Smooth muscle cell (in vitro differentiated cells): ENCODE results near the gene TXNDC16. TPM values are rescaled to one million over a fixed set of nuclear protein-coding genes. Genes with fewer than 3 reads are reported as not detected.

Experiments used
- DNase-seq: peaks from one replicate; lab custom pipeline; 2025; ENCODE audit not compliant: unreplicated experiment; lab: John Stamatoyannopoulos, UW
- H2AFZ ChIP-seq: fragments of 200-600 bp; sonication (generic); 2 replicates; pipeline ENCODE4 v1.6.0; 2016; ENCODE audit warnings: antibody characterized with exemption, low read depth, mild to moderate bottlenecking
- H3F3A ChIP-seq: fragments of 200-600 bp; sonication (generic); 2 replicates; pipeline ENCODE4 v1.6.0; 2017; ENCODE audit warnings: antibody characterized with exemption, low read depth
- H3K27ac ChIP-seq: fragments of 200-600 bp; sonication (generic); 2 replicates; pipeline ENCODE4 v1.5.1; 2016; ENCODE audit warnings: low read depth, mild to moderate bottlenecking
- H3K27me3 ChIP-seq: fragments of 200-600 bp; sonication (generic); 2 replicates; pipeline ENCODE4 v1.6.1; 2016; ENCODE audit warnings: low read depth, mild to moderate bottlenecking
- H3K36me3 ChIP-seq: fragments of 200-600 bp; sonication (generic); 2 replicates; pipeline ENCODE4 v1.5.1; 2016; ENCODE audit warnings: low read depth
- H3K4me1 ChIP-seq: fragments of 200-600 bp; sonication (generic); 2 replicates; pipeline ENCODE4 v1.5.1; 2016; ENCODE audit warnings: low read depth
- H3K4me2 ChIP-seq: fragments of 200-600 bp; sonication (generic); 2 replicates; pipeline ENCODE4 v1.6.0; 2016; ENCODE audit warnings: mild to moderate bottlenecking
- H3K4me3 ChIP-seq: fragments of 200-600 bp; sonication (generic); 2 replicates; pipeline ENCODE4 v1.5.1; 2016; ENCODE audit warnings: mild to moderate bottlenecking
- H3K79me2 ChIP-seq: fragments of 200-600 bp; sonication (generic); 2 replicates; pipeline ENCODE4 v1.6.0; 2016; ENCODE audit warnings: low read depth, mild to moderate bottlenecking
- H3K9ac ChIP-seq: fragments of 200-600 bp; sonication (generic); 2 replicates; pipeline ENCODE4 v1.6.0; 2016; ENCODE audit warnings: low read depth
- H3K9me3 ChIP-seq: fragments of 200-600 bp; sonication (generic); replicated peaks from 2 replicates; pipeline ENCODE4 v1.5.1; 2016; ENCODE audit warnings: low read depth
- H4K20me1 ChIP-seq: fragments of 200-600 bp; sonication (generic); 2 replicates; pipeline ENCODE4 v1.6.0; 2016; ENCODE audit warnings: low read depth
- CTCF ChIP-seq: fragments of 200-600 bp; sonication (generic); IDR thresholded peaks from 2 replicates; pipeline ENCODE4 v1.5.1; 2017; ENCODE audit warnings: borderline replicate concordance, mild to moderate bottlenecking, antibody characterized with exemption; ENCODE audit not compliant: insufficient read depth, poor library complexity, severe bottlenecking
- WGBS: methylation state at CpG from one replicate; pipeline ENCODE4 v1.1.7; 2016; ENCODE audit warnings: low lambda C conversion rate; 5-methylcytosine and 5-hydroxymethylcytosine counted together
- polyA plus RNA-seq: library from polyadenylated mRNA; unstranded; fragments of >200 nt; fragmentation: Nextera tagmentation; extraction: Ambion mirVana; gene quantifications from 2 replicates; pipeline ENCODE4 v1.2.1, GENCODE V29; 2016
- total RNA-seq: library from RNA; depleted of rRNA; stranded (reverse); fragments of >200 nt; gene quantifications from 2 replicates; pipeline ENCODE4 v1.2.3, GENCODE V29; 2014

TXNDC16 gene
- total and polyA plus RNA-seq, 2 experiments from 2014 or later: 1.8 to 5.6 TPM

GRCh38 chr14:52536269-52536668, 16.0 kb downstream of the TXNDC16 start:
- DNase-seq: no peak
- H3K27me3 ChIP-seq: no peaks in the 10 kb centered on the region
- no peaks in the 10 kb centered on the region for H3K4me1 ChIP-seq
- no peak overlapping the region for H3K4me3 ChIP-seq
- no peak overlapping the region for H2AFZ ChIP-seq
- no peak for TF ChIP-seq CTCF
- H3K36me3 ChIP-seq: no peaks in the 10 kb centered on the region
- no peak overlapping the region for H3K27ac ChIP-seq
- no peaks in the 10 kb centered on the region for H3K79me2 ChIP-seq
- H4K20me1 ChIP-seq: no peaks in the 10 kb centered on the region
- no peak overlapping the region for H3K4me2 ChIP-seq
- WGBS: 91% methylated on average over 3 of the region's 3 CpGs
- no peaks in the 10 kb centered on the region for H3K9me3 ChIP-seq
- no peak overlapping the region for H3K9ac ChIP-seq
- no peaks in the 10 kb centered on the region for H3F3A ChIP-seq

- Histone ChIP-seq H3K27ac (no peak overlapping the region), H3F3A (no peaks in the 10 kb centered on the region), H3K27me3 (no peaks in the 10 kb centered on the region), H3K4me3 (no peak overlapping the region), H3K79me2 (no peaks in the 10 kb centered on the region), H3K9me3 (no peaks in the 10 kb centered on the region), H3K9ac (no peak overlapping the region), H4K20me1 (no peaks in the 10 kb centered on the region), H3K4me2 (no peak overlapping the region), H3K4me1 (no peaks in the 10 kb centered on the region), H3K36me3 (no peaks in the 10 kb centered on the region), H2AFZ (no peak overlapping the region)
- DNase-seq: no peak
- TF ChIP-seq CTCF: no peak
Measured at GRCh38 chr14:52531481-52531880, 20.8 kb downstream of the TXNDC16 start.

- H3K27ac ChIP-seq: no peak overlapping the region
- no peak overlapping the region for H3K4me3 ChIP-seq
- no peak overlapping the region for H2AFZ ChIP-seq
- H3K4me2 ChIP-seq: no peak overlapping the region
- no peaks in the 10 kb centered on the region for H3K36me3 ChIP-seq
- no peaks in the 10 kb centered on the region for H3K4me1 ChIP-seq
- no peaks in the 10 kb centered on the region for H3F3A ChIP-seq
- no peaks in the 10 kb centered on the region for H3K79me2 ChIP-seq
- H4K20me1 ChIP-seq: no peaks in the 10 kb centered on the region
- no peaks in the 10 kb centered on the region for H3K9me3 ChIP-seq
- WGBS: 95% methylated on average over 4 of the region's 4 CpGs
- no peak for DNase-seq
- no peak for TF ChIP-seq CTCF
- no peak overlapping the region for H3K9ac ChIP-seq
- H3K27me3 ChIP-seq: no peaks in the 10 kb centered on the region
Measured at GRCh38 chr14:52527052-52527451, 25.3 kb downstream of the TXNDC16 start.

GRCh38 chr14:52522581-52523345, 29.5 kb downstream of the TXNDC16 start:
- no peak overlapping the region for H3K27ac ChIP-seq
- no peaks in the 10 kb centered on the region for H3K79me2 ChIP-seq
- H3K27me3 ChIP-seq: no peaks in the 10 kb centered on the region
- no peaks in the 10 kb centered on the region for H3K36me3 ChIP-seq
- no peak overlapping the region for H3K4me2 ChIP-seq
- no peaks in the 10 kb centered on the region for H3K4me1 ChIP-seq
- no peak overlapping the region for H3K4me3 ChIP-seq
- no peaks in the 10 kb centered on the region for H3K9me3 ChIP-seq
- no peaks in the 10 kb centered on the region for H3F3A ChIP-seq
- DNase-seq: no peak
- H4K20me1 ChIP-seq: no peaks in the 10 kb centered on the region
- no peak overlapping the region for H2AFZ ChIP-seq
- TF ChIP-seq CTCF: no peak
- no peak overlapping the region for H3K9ac ChIP-seq
